Measurements from ENCODE around the gene PLEKHG4.

The PLEKHG4 gene

GRCh38 chr16:67294938-67295361 is 15.6 kb downstream of the PLEKHG4 start:
- no peaks in the 10 kb centered on the region for H3K36me3 ChIP-seq (ENCODE audit: insufficient read depth, low read length)
- H3K4me3 ChIP-seq (ENCODE audit: low read depth, low read length), result no peak overlapping the region
- no peak overlapping the region for H3K27ac ChIP-seq (ENCODE audit: low read depth, low read length)
- H3K4me1 ChIP-seq (ENCODE audit: control insufficient read depth, insufficient read depth, low read length, unreplicated experiment), result peaks cover 6% of the 10 kb centered on the region
- no peak overlapping the region for H2AFZ ChIP-seq (ENCODE audit: low read length, unreplicated experiment)
- no peaks in the 10 kb centered on the region for H3K27me3 ChIP-seq (ENCODE audit: insufficient read depth, low read length)
- H3K79me2 ChIP-seq (ENCODE audit: control insufficient read depth, insufficient read depth, low read length, unreplicated experiment), result no peaks in the 10 kb centered on the region

GRCh38 chr16:67296420-67296819 is 17.1 kb downstream of the PLEKHG4 start:
- H2AFZ ChIP-seq (ENCODE audit: low read length, unreplicated experiment), result no peak overlapping the region
- H3K4me3 ChIP-seq (ENCODE audit: low read depth, low read length), result no peak overlapping the region
- H3K27me3 ChIP-seq (ENCODE audit: insufficient read depth, low read length), result no peaks in the 10 kb centered on the region

DNA sequence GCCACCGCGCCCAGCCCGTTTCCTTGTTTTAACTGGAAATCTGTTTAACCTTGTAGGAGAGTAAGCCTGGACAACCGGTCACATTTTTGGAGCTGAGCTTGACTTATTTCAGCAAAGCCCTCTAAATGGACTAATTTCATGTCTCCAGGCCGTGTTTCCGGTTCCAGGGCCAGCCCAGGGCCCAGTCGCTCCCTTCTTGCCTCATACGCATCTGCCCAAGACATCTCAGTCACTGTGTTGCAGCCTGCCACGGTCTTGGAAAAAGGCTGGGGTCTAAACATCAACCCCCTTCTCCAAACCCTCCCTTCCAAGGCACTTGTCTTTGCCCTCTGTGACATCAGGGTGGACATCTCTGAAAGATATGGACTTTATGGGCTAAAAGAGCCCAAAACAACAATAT is 18.9 kb downstream of the PLEKHG4 start:
- Histone ChIP-seq H3K36me3 (ENCODE audit: insufficient read depth, low read length) (no peaks in the 10 kb centered on the region), H3K27me3 (ENCODE audit: insufficient read depth, low read length) (no peaks in the 10 kb centered on the region), H3K4me3 (ENCODE audit: low read depth, low read length) (no peak overlapping the region), H3K79me2 (ENCODE audit: control insufficient read depth, insufficient read depth, low read length, unreplicated experiment) (no peaks in the 10 kb centered on the region), H3K27ac (ENCODE audit: low read depth, low read length) (no peak overlapping the region), H2AFZ (ENCODE audit: low read length, unreplicated experiment) (no peak overlapping the region), H3K4me1 (ENCODE audit: control insufficient read depth, insufficient read depth, low read length, unreplicated experiment) (peaks cover 6% of the 10 kb centered on the region)

More at GRCh38 chr16:67296420-67296819, 17.1 kb downstream of the PLEKHG4 start:
- H3K36me3 ChIP-seq (ENCODE audit: insufficient read depth, low read length), result no peaks in the 10 kb centered on the region
- H3K79me2 ChIP-seq (ENCODE audit: control insufficient read depth, insufficient read depth, low read length, unreplicated experiment), result no peaks in the 10 kb centered on the region
- no peak overlapping the region for H3K27ac ChIP-seq (ENCODE audit: low read depth, low read length)
- H3K4me1 ChIP-seq (ENCODE audit: control insufficient read depth, insufficient read depth, low read length, unreplicated experiment), result peaks cover 6% of the 10 kb centered on the region

DNA sequence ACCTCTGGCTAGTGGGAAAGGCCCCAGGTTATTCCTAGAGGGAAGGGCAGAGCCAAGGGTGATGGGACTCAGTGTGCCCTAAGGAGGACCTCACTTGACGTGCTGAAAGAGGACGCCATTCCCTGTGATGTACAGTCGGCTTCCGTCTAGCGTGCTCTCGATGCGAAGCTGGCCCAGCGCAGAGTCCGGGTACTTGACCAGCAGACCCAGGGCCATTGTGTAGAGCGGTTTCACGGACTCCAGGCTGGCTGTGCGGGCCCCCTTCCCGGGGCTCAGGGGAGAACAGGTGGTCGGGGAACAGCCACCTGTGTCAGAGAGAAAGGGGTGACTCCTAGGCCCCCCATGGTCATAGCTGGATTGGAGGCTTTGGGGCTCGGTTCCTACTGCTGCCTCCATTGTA is 19.9 kb downstream of the PLEKHG4 start:
- Histone ChIP-seq H3K27me3 (ENCODE audit: insufficient read depth, low read length) (no peaks in the 10 kb centered on the region), H3K36me3 (ENCODE audit: insufficient read depth, low read length) (no peaks in the 10 kb centered on the region)

DNA sequence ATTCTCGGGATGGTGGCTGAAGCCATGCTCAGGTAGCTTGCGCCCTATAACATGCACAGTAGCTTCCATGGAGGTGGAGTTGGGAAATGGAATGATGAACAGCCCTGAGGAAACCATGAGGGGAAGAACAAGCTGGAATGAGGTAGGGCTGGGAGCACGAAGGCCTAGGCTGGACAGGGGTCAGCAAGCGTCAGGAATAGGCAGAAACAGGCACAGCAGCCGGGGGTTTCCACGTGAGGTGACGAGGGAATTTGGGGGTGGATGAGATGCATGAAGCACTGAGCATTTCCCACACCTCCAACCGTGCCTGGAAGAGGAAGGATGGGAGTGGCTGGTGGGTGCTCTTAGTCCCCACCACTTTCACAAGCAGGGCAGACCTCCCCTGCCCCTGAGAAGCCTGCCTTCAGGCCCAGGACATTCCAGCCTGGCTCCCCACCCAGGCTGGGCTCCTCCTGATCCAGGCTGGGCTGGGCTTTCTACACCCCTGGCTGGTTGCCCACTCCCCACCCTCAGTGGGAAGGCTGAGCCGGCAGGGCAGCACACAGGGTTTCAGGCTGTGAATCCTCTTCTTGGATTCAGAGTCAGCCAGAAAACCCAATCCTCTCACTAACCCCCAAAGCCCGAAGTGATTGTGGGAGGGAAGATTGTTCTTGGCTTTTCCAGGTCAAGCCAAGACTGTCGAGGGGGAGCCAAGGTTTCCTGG is 21.9 kb downstream of the PLEKHG4 start:
- no peaks in the 10 kb centered on the region for H3K79me2 ChIP-seq (ENCODE audit: control insufficient read depth, insufficient read depth, low read length, unreplicated experiment)
- no peaks in the 10 kb centered on the region for H3K27me3 ChIP-seq (ENCODE audit: insufficient read depth, low read length)
- H2AFZ ChIP-seq (ENCODE audit: low read length, unreplicated experiment), result no peak overlapping the region
- no peak overlapping the region for H3K4me3 ChIP-seq (ENCODE audit: low read depth, low read length)
- H3K36me3 ChIP-seq (ENCODE audit: insufficient read depth, low read length), result no peaks in the 10 kb centered on the region
- H3K4me1 ChIP-seq (ENCODE audit: control insufficient read depth, insufficient read depth, low read length, unreplicated experiment), result peaks cover 5% of the 10 kb centered on the region
- no peak overlapping the region for H3K27ac ChIP-seq (ENCODE audit: low read depth, low read length)

More for the DNA sequence above, 19.9 kb downstream of the PLEKHG4 start:
- H3K79me2 ChIP-seq (ENCODE audit: control insufficient read depth, insufficient read depth, low read length, unreplicated experiment), result no peaks in the 10 kb centered on the region
- H3K4me3 ChIP-seq (ENCODE audit: low read depth, low read length), result no peak overlapping the region
- no peak overlapping the region for H2AFZ ChIP-seq (ENCODE audit: low read length, unreplicated experiment)
- H3K4me1 ChIP-seq (ENCODE audit: control insufficient read depth, insufficient read depth, low read length, unreplicated experiment), result peaks cover 6% of the 10 kb centered on the region
- H3K27ac ChIP-seq (ENCODE audit: low read depth, low read length), result no peak overlapping the region

DNA sequence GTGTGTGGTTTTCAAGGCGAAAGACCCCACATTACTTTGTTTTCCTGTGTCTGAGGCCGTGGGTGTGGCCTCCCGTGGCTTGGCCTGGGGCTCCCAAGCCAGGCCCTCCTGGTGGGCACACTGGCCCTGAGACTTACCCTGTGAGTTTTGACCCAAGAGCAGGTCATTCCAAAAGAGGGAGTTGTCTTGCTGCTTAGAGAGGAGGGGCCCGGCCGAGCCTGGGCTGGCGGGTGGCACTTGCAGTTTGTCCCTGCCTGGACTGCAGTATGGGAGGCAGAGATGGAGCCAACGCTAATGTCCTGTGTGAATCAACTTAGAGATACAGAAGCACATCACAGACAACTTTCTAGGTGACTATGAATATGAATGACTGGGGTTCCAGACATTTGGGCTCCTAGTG is 22.7 kb downstream of the PLEKHG4 start:
- H3K36me3 ChIP-seq (ENCODE audit: insufficient read depth, low read length), result no peaks in the 10 kb centered on the region
- no peak overlapping the region for H3K27ac ChIP-seq (ENCODE audit: low read depth, low read length)

GRCh38 chr16:67302970-67303369 is 23.6 kb downstream of the PLEKHG4 start:
- Histone ChIP-seq H3K27ac (ENCODE audit: low read depth, low read length) (no peak overlapping the region), H2AFZ (ENCODE audit: low read length, unreplicated experiment) (no peak overlapping the region), H3K4me3 (ENCODE audit: low read depth, low read length) (no peak overlapping the region), H3K27me3 (ENCODE audit: insufficient read depth, low read length) (no peaks in the 10 kb centered on the region), H3K79me2 (ENCODE audit: control insufficient read depth, insufficient read depth, low read length, unreplicated experiment) (no peaks in the 10 kb centered on the region), H3K4me1 (ENCODE audit: control insufficient read depth, insufficient read depth, low read length, unreplicated experiment) (no peaks in the 10 kb centered on the region), H3K36me3 (ENCODE audit: insufficient read depth, low read length) (no peaks in the 10 kb centered on the region)

More for the DNA sequence above, 22.7 kb downstream of the PLEKHG4 start:
- Histone ChIP-seq H3K79me2 (ENCODE audit: control insufficient read depth, insufficient read depth, low read length, unreplicated experiment) (no peaks in the 10 kb centered on the region), H3K4me3 (ENCODE audit: low read depth, low read length) (no peak overlapping the region), H3K27me3 (ENCODE audit: insufficient read depth, low read length) (no peaks in the 10 kb centered on the region), H3K4me1 (ENCODE audit: control insufficient read depth, insufficient read depth, low read length, unreplicated experiment) (no peaks in the 10 kb centered on the region), H2AFZ (ENCODE audit: low read length, unreplicated experiment) (no peak overlapping the region)

- Histone ChIP-seq H3K4me1 (ENCODE audit: control insufficient read depth, insufficient read depth, low read length, unreplicated experiment) (no peaks in the 10 kb centered on the region), H3K27me3 (ENCODE audit: insufficient read depth, low read length) (no peaks in the 10 kb centered on the region), H3K36me3 (ENCODE audit: insufficient read depth, low read length) (no peaks in the 10 kb centered on the region), H3K4me3 (ENCODE audit: low read depth, low read length) (no peak overlapping the region), H3K79me2 (ENCODE audit: control insufficient read depth, insufficient read depth, low read length, unreplicated experiment) (no peaks in the 10 kb centered on the region), H3K27ac (ENCODE audit: low read depth, low read length) (no peak overlapping the region), H2AFZ (ENCODE audit: low read length, unreplicated experiment) (no peak overlapping the region)
These were observed 24.7 kb downstream of the PLEKHG4 start for GRCh38 chr16:67304020-67304419.

DNA sequence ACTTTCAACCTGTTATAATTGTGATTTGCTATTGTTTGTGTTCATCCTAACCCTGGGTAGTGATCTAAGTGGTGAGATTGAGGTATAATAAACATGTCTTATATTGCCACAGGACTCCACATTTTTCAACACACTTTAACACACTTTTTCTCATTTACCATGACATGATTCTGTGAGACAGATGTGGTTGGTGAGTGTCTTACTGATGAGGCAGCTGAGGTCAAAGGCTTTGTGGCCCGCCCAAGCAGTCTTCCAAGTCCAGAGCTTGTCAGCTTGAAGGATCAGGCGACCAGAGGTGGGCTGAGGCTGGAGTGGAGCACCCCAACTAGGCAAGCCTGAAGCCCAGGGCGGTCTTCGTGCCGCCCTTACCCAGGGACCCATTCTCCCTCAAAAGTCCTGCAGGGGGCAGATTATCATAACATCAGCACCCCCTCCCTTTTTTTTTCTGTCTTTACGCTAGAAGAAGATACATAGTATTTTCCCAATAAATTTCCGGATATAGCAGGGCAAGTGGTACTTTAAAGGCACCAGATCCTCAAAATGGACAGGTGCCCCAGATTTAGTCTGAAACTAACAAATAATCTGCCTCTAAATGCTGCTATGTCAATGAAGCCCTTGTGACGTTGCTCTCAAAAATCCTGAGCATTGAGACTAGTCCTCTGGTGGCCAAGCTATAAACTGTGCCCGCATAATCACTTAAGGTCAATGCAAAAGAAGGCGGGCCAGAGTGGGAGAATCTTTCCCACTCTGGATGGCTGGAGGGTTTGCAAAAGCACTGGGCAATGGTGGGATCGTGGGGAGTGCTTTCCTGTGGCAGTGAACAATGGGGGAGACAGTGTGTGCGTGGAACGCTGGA is 26.1 kb downstream of the PLEKHG4 start:
- Histone ChIP-seq H3K4me3 (ENCODE audit: low read depth, low read length) (no peak overlapping the region), H3K27ac (ENCODE audit: low read depth, low read length) (no peak overlapping the region), H3K27me3 (ENCODE audit: insufficient read depth, low read length) (no peaks in the 10 kb centered on the region), H2AFZ (ENCODE audit: low read length, unreplicated experiment) (no peak overlapping the region), H3K79me2 (ENCODE audit: control insufficient read depth, insufficient read depth, low read length, unreplicated experiment) (no peaks in the 10 kb centered on the region), H3K4me1 (ENCODE audit: control insufficient read depth, insufficient read depth, low read length, unreplicated experiment) (no peaks in the 10 kb centered on the region), H3K36me3 (ENCODE audit: insufficient read depth, low read length) (no peaks in the 10 kb centered on the region)

DNA sequence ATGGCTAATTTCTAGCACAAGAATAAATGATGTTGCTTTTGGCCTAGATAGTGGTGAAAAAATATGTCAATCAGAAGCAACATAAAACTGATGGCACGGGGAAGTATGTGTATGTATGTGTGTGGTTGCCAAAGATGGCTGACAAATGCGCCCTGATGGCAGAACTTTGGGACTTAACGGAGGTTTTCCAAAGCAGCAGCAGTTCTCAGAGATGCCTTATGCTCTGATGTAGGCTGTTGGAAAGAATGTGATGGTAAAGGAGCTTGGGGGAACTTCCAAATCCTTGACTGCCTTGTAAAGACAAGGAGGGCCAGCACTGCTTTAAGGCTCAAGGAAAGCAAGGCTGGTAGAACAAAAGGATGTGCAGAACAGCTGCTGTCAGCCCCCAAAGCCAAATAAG is 31.2 kb downstream of the PLEKHG4 start:
- Histone ChIP-seq H3K4me1 (ENCODE audit: control insufficient read depth, insufficient read depth, low read length, unreplicated experiment) (peaks cover 18% of the 10 kb centered on the region), H3K4me3 (ENCODE audit: low read depth, low read length) (no peak overlapping the region), H3K27ac (ENCODE audit: low read depth, low read length) (no peak overlapping the region), H3K27me3 (ENCODE audit: insufficient read depth, low read length) (no peaks in the 10 kb centered on the region), H3K36me3 (ENCODE audit: insufficient read depth, low read length) (no peaks in the 10 kb centered on the region), H2AFZ (ENCODE audit: low read length, unreplicated experiment) (no peak overlapping the region), H3K79me2 (ENCODE audit: control insufficient read depth, insufficient read depth, low read length, unreplicated experiment) (no peaks in the 10 kb centered on the region)

All from ACC112 (cell line).